Measurements from ENCODE around the gene RALGPS1. TPM values are rescaled to one million over a fixed set of nuclear protein-coding genes. Genes with fewer than 3 reads are reported as not detected.

Gene RALGPS1
- polyA plus RNA-seq, 2 donors: 3.8 to 6.4 TPM

DNA sequence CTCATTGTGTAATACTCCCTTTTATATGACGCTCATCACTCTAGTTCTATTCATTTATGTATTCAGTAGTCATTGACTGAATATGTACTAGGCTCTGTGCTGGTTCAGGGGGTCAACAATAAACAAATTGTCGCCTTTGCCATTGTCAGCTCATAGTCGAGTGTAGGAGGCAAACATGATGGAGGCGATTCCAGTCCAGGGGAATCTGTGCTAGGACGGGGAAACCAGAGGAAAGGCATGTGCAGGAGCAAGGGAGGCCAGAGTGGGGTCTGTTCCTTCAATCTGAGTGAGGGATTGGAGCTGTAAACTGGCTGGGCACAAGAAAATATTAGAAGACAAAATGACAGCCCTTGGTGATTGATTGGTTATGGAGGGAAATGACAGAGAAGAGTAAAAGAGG is 123.9 kb downstream of the RALGPS1 start:
- H3K9me3 ChIP-seq (ENCODE audit: control insufficient read depth in 2 of 2, insufficient read depth in 1 of 2, low read depth in 1 of 2, low read length in 1 of 2): no peaks in the 10 kb centered on the region
- H3K27me3 ChIP-seq (ENCODE audit: control insufficient read depth in 1 of 2, insufficient read depth in 2 of 2, low read length in 2 of 2): no peaks in the 10 kb centered on the region
- WGBS, 2 donors: 90 to 92% methylated on average over 5 of the region's 5 CpGs

DNA sequence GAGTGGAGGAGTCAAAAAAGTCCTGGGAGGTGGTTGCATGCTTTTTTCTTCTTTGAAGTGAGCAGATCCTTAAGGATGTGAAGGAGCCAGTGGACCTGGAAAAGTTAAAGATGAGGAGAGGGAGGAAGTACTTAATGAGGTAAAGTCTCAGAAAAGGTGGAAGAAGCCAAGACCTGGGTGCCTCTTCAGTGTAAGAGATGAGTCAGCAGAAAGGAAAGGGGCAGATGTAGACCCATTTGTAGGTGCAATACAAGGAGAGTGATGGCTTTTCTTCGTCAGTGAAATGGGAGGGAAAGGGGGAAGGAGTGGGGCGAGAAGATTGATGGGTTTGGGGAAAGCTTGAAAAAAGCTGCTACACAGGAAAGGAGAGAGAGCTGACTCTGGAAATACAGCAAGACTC is 124.9 kb downstream of the RALGPS1 start:
- no peaks in the 10 kb centered on the region for H3K27me3 ChIP-seq (ENCODE audit: control insufficient read depth in 1 of 2, insufficient read depth in 2 of 2, low read length in 2 of 2)
- 95% methylated on average over 2 of the region's 2 CpGs for WGBS, 2 donors
- H3K36me3 ChIP-seq (ENCODE audit: control insufficient read depth in 2 of 2, insufficient read depth in 2 of 2, low read length in 1 of 2): no peaks in the 10 kb centered on the region
- H3K9me3 ChIP-seq (ENCODE audit: control insufficient read depth in 2 of 2, insufficient read depth in 1 of 2, low read depth in 1 of 2, low read length in 1 of 2): no peaks in the 10 kb centered on the region
- H3K27ac ChIP-seq (ENCODE audit: low read depth in 2 of 2, low read length in 1 of 2): no peak overlapping the region
- H3K4me1 ChIP-seq (ENCODE audit: control insufficient read depth in 2 of 2, insufficient read depth in 2 of 2, low read length in 1 of 2): no peaks in the 10 kb centered on the region
- H3K4me3 ChIP-seq (ENCODE audit: low read depth in 1 of 2, low read length in 2 of 2): no peak overlapping the region

More for the DNA sequence above, 123.9 kb downstream of the RALGPS1 start:
- Histone ChIP-seq H3K36me3 (ENCODE audit: control insufficient read depth in 2 of 2, insufficient read depth in 2 of 2, low read length in 1 of 2) (no peaks in the 10 kb centered on the region), H3K27ac (ENCODE audit: low read depth in 2 of 2, low read length in 1 of 2) (no peak overlapping the region), H3K4me3 (ENCODE audit: low read depth in 1 of 2, low read length in 2 of 2) (no peak overlapping the region), H3K4me1 (ENCODE audit: control insufficient read depth in 2 of 2, insufficient read depth in 2 of 2, low read length in 1 of 2) (no peaks in the 10 kb centered on the region)

DNA sequence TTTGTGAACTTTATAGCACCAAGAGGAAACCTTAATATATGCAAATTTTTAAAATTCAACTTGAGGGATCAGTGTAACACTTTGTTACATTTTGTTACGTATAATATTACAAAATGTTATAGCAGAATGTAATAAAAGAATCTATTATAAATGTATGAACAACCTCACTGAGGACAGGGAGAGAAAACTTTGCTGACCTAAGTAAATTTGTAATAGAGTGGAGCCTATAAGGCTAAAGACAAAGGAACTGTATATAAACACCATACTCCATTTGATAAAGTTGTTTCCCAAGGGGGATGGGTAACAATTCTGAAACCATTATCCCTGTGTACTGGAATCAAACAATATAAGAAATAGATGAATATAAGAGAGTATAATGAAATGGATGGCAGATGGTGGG is 130.6 kb downstream of the RALGPS1 start:
- no peaks in the 10 kb centered on the region for H3K4me1 ChIP-seq (ENCODE audit: control insufficient read depth in 2 of 2, insufficient read depth in 2 of 2, low read length in 1 of 2)
- WGBS, 2 donors: 98 to 100% methylated on average over 1 of the region's 1 CpG
- H3K9me3 ChIP-seq (ENCODE audit: control insufficient read depth in 2 of 2, insufficient read depth in 1 of 2, low read depth in 1 of 2, low read length in 1 of 2): no peaks in the 10 kb centered on the region

DNA sequence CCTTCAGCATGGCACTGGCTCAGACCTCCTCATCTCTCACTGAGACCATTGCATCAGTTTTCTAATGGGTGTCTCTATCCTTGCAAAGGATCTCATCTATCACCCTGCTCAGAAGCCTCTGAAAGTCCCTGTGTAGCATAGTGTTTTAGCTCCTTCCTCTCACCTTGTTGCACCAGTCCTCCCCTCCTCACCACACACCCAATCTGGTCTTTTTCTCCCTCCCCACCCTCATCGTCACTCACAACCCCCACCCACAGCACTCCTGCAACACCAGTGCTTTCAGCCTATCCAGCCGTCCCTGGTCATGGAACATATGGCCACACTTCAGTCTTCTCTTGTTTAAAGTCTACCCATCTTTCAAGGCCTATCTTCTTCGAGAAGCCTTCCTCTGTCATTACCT is 133.4 kb downstream of the RALGPS1 start:
- WGBS, 2 donors: 94 to 96% methylated on average over 3 of the region's 3 CpGs
- no peak overlapping the region for H3K4me3 ChIP-seq (ENCODE audit: low read depth in 1 of 2, low read length in 2 of 2)
- no peaks in the 10 kb centered on the region for H3K36me3 ChIP-seq (ENCODE audit: control insufficient read depth in 2 of 2, insufficient read depth in 2 of 2, low read length in 1 of 2)
- no peak overlapping the region for H3K27ac ChIP-seq (ENCODE audit: low read depth in 2 of 2, low read length in 1 of 2)
- no peaks in the 10 kb centered on the region for H3K4me1 ChIP-seq (ENCODE audit: control insufficient read depth in 2 of 2, insufficient read depth in 2 of 2, low read length in 1 of 2)
- H3K27me3 ChIP-seq (ENCODE audit: control insufficient read depth in 1 of 2, insufficient read depth in 2 of 2, low read length in 2 of 2): no peaks in the 10 kb centered on the region
- no peaks in the 10 kb centered on the region for H3K9me3 ChIP-seq (ENCODE audit: control insufficient read depth in 2 of 2, insufficient read depth in 1 of 2, low read depth in 1 of 2, low read length in 1 of 2)

More for the DNA sequence above, 130.6 kb downstream of the RALGPS1 start:
- Histone ChIP-seq H3K36me3 (ENCODE audit: control insufficient read depth in 2 of 2, insufficient read depth in 2 of 2, low read length in 1 of 2) (no peaks in the 10 kb centered on the region), H3K4me3 (ENCODE audit: low read depth in 1 of 2, low read length in 2 of 2) (no peak overlapping the region), H3K27ac (ENCODE audit: low read depth in 2 of 2, low read length in 1 of 2) (no peak overlapping the region), H3K27me3 (ENCODE audit: control insufficient read depth in 1 of 2, insufficient read depth in 2 of 2, low read length in 2 of 2) (no peaks in the 10 kb centered on the region)

DNA sequence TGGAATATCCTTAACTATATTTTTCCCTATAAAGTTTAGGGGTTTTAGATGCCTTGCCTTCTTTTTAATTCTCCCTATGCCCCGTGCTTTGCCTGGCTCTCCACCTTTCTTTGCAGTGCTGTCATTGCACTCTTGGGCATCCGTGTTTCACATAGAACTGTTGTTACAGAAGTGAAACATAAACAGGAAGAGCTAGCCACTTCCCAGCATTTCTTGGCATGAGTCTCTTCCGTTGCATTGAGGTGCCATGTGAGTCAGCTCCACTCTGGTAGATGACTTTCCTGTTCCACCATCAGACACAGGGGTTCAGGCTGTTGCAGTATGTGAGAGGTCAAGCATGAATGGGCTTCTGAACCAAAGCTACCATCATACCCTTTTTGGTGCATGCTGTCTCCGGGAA is 134.5 kb downstream of the RALGPS1 start:
- Histone ChIP-seq H3K4me3 (ENCODE audit: low read depth in 1 of 2, low read length in 2 of 2) (no peak overlapping the region), H3K4me1 (ENCODE audit: control insufficient read depth in 2 of 2, insufficient read depth in 2 of 2, low read length in 1 of 2) (no peaks in the 10 kb centered on the region)

DNA sequence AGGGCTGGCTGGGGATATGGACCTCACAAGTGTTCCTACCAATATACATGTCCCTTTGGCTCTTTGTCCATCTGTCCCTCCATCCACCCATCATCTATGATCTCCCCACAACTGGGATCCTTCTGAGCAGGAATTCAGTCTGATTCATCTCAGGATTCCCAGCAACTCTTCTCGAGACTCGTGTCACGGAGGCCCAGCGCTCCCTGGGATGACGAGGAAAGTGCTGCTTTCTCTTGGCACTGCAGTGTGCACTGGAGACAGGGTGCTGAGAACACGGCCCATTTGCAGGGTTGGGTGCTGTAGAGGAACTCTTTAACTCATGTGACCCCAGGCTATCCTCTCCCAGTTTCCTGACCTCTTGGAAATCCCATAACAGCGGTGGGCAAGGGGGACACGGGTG is 135.0 kb downstream of the RALGPS1 start:
- H3K4me1 ChIP-seq (ENCODE audit: control insufficient read depth in 2 of 2, insufficient read depth in 2 of 2, low read length in 1 of 2): no peaks in the 10 kb centered on the region
- H3K27me3 ChIP-seq (ENCODE audit: control insufficient read depth in 1 of 2, insufficient read depth in 2 of 2, low read length in 2 of 2): no peaks in the 10 kb centered on the region
- 88 to 90% methylated on average over 8 of the region's 8 CpGs for WGBS, 2 donors
- H3K36me3 ChIP-seq (ENCODE audit: control insufficient read depth in 2 of 2, insufficient read depth in 2 of 2, low read length in 1 of 2): no peaks in the 10 kb centered on the region
- H3K27ac ChIP-seq (ENCODE audit: low read depth in 2 of 2, low read length in 1 of 2): peak overlapping the region; percentile 1 to 5
- H3K4me3 ChIP-seq (ENCODE audit: low read depth in 1 of 2, low read length in 2 of 2): no peak overlapping the region
- no peaks in the 10 kb centered on the region for H3K9me3 ChIP-seq (ENCODE audit: control insufficient read depth in 2 of 2, insufficient read depth in 1 of 2, low read depth in 1 of 2, low read length in 1 of 2)

More for the DNA sequence above, 134.5 kb downstream of the RALGPS1 start:
- no peaks in the 10 kb centered on the region for H3K27me3 ChIP-seq (ENCODE audit: control insufficient read depth in 1 of 2, insufficient read depth in 2 of 2, low read length in 2 of 2)
- peak overlapping the region in 1 of 2 donors; percentile 9 for H3K27ac ChIP-seq (ENCODE audit: low read depth in 2 of 2, low read length in 1 of 2)
- 38 to 45% methylated on average over 4 of the region's 4 CpGs for WGBS, 2 donors
- H3K36me3 ChIP-seq (ENCODE audit: control insufficient read depth in 2 of 2, insufficient read depth in 2 of 2, low read length in 1 of 2): no peaks in the 10 kb centered on the region
- H3K9me3 ChIP-seq (ENCODE audit: control insufficient read depth in 2 of 2, insufficient read depth in 1 of 2, low read depth in 1 of 2, low read length in 1 of 2): no peaks in the 10 kb centered on the region

DNA sequence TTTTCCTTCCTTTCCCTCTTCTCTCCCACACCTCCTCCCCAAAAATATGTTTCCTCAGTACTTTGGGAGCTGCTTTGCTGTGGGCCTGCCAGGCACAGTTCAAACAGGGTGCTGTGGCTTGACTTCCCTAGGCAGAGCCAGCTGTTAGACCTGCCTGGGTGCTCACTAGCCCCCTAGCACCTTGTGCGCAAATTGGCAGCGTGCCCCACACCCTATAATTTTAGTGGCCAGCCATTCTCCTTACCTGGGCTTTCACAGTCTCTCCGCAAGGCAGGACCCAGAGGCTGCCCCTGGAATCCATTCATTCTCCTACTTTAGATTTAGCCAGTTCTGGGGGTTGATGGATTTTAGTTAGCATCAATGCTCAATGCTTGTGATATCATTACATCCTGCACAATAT is 135.6 kb downstream of the RALGPS1 start:
- Histone ChIP-seq H3K4me1 (ENCODE audit: control insufficient read depth in 2 of 2, insufficient read depth in 2 of 2, low read length in 1 of 2) (no peaks in the 10 kb centered on the region), H3K36me3 (ENCODE audit: control insufficient read depth in 2 of 2, insufficient read depth in 2 of 2, low read length in 1 of 2) (no peaks in the 10 kb centered on the region), H3K27me3 (ENCODE audit: control insufficient read depth in 1 of 2, insufficient read depth in 2 of 2, low read length in 2 of 2) (no peaks in the 10 kb centered on the region), H3K9me3 (ENCODE audit: control insufficient read depth in 2 of 2, insufficient read depth in 1 of 2, low read depth in 1 of 2, low read length in 1 of 2) (no peaks in the 10 kb centered on the region), H3K27ac (ENCODE audit: low read depth in 2 of 2, low read length in 1 of 2) (no peak overlapping the region), H3K4me3 (ENCODE audit: low read depth in 1 of 2, low read length in 2 of 2) (no peak overlapping the region)
- 96 to 97% methylated on average over 3 of the region's 3 CpGs for WGBS, 2 donors

DNA sequence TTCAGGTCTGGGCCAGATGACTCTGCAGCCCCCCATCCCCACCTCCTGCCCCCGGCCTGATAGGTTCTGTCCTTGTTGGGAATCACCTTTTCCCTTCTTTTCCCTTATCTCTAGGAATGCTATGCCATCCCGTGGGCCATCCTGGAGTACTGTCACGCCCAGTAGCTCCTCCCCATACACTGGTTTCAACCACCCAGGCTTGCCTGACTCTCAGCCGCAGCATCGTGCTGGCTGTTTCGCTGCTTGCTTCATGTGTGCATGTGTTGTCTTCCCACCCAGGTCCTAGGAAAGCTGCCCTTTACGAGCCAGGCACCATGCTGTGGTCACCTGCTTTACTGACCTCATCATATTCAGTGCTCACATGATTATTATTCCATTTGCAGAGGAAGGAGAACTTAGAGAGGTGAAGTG is 136.0 kb downstream of the RALGPS1 start:
- no peak overlapping the region for H3K4me3 ChIP-seq (ENCODE audit: low read depth in 1 of 2, low read length in 2 of 2)
- WGBS, 2 donors: 89 to 93% methylated on average over 7 of the region's 7 CpGs
- no peaks in the 10 kb centered on the region for H3K36me3 ChIP-seq (ENCODE audit: control insufficient read depth in 2 of 2, insufficient read depth in 2 of 2, low read length in 1 of 2)
- H3K9me3 ChIP-seq (ENCODE audit: control insufficient read depth in 2 of 2, insufficient read depth in 1 of 2, low read depth in 1 of 2, low read length in 1 of 2): no peaks in the 10 kb centered on the region
- no peak overlapping the region for H3K27ac ChIP-seq (ENCODE audit: low read depth in 2 of 2, low read length in 1 of 2)
- no peaks in the 10 kb centered on the region for H3K27me3 ChIP-seq (ENCODE audit: control insufficient read depth in 1 of 2, insufficient read depth in 2 of 2, low read length in 2 of 2)
- no peaks in the 10 kb centered on the region for H3K4me1 ChIP-seq (ENCODE audit: control insufficient read depth in 2 of 2, insufficient read depth in 2 of 2, low read length in 1 of 2)

DNA sequence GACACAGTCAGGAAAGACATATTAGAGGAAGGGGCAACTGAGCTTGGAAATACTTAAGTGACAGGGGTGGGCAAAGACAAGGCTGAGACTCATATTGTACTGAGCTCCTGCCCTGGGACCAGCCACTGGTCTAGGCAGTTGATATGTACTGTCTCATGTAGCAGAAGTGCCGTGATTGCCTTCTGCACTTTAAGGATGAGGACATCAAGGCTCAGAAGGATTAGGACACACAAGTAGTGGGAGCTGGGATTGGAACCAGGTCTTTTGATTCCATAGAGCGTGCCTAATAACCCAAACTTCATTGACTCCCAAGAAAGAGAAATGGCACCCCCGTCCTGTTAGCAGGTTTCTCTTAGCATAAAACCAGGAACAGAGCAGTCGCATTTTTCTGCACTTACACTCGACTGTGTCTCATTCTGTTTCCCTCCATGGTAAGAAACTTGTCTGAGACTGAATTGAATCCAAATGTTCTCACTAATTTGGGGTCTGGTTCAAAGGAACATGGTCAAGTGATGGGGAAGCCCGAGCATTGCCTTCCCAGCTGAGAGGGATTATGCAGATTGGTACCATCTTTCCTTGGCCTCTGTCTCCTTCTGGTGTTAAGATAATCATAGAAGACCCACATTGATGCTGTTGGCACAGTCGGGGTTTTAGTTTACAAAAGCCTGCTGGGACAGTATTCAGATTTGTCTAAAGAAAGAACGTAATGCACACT is 137.5 kb downstream of the RALGPS1 start:
- H3K27me3 ChIP-seq (ENCODE audit: control insufficient read depth in 1 of 2, insufficient read depth in 2 of 2, low read length in 2 of 2): no peaks in the 10 kb centered on the region
- peaks cover 0 to under 1% of the 10 kb centered on the region in 2 donors for H3K36me3 ChIP-seq (ENCODE audit: control insufficient read depth in 2 of 2, insufficient read depth in 2 of 2, low read length in 1 of 2)
- no peaks in the 10 kb centered on the region for H3K9me3 ChIP-seq (ENCODE audit: control insufficient read depth in 2 of 2, insufficient read depth in 1 of 2, low read depth in 1 of 2, low read length in 1 of 2)
- no peak overlapping the region for H3K27ac ChIP-seq (ENCODE audit: low read depth in 2 of 2, low read length in 1 of 2)
- H3K4me1 ChIP-seq (ENCODE audit: control insufficient read depth in 2 of 2, insufficient read depth in 2 of 2, low read length in 1 of 2): peaks cover 0 to 3% of the 10 kb centered on the region in 2 donors
- 80 to 86% methylated on average over 8 of the region's 8 CpGs for WGBS, 2 donors
- no peak overlapping the region for H3K4me3 ChIP-seq (ENCODE audit: low read depth in 1 of 2, low read length in 2 of 2)
